Common myeloid progenitor, CD34-positive (primary cell): ENCODE data around the gene STAT6. TPM values are rescaled to one million over a fixed set of nuclear protein-coding genes. Genes with fewer than 3 reads are reported as not detected.
A peak's percentile ranks its signal among the peaks of the same experiment; 100 is the strongest.

Experiments
- CTCF ChIA-PET: fragments of 350-600 bp; sonication (Branson Sonifier 250); formaldehyde crosslinking; loops from one replicate; lab custom pipeline; 2021; ENCODE audit warnings: antibody characterized with exemption; lab: Charles Lee
- POLR2A ChIA-PET: fragments of 350-600 bp; sonication (Branson Sonifier 250); formaldehyde crosslinking; loops from one replicate; lab custom pipeline; 2021; ENCODE audit warnings: antibody characterized with exemption; lab: Charles Lee
- DNase-seq, 3 donors: peaks; one replicate each; pipeline versions ENCODE4 v3.0.0 to v3.0.0-alpha.2; 2013
- H3K27ac ChIP-seq, 2 experiments: 1 replicate in 1 of 2; 2 replicates in 1 of 2; pipeline ENCODE4 v1.7.0; 2013; ENCODE audit warnings: inconsistent platforms in 2 of 2, low read length in 2 of 2, mild to moderate bottlenecking in 2 of 2, low read depth in 1 of 2, moderate library complexity in 1 of 2; ENCODE audit not compliant: severe bottlenecking in 2 of 2, insufficient read depth in 1 of 2, poor library complexity in 1 of 2
- H3K27me3 ChIP-seq, 5 experiments: replicated peaks in 2 of 5; 1 replicate in 3 of 5; 2 replicates in 2 of 5; pipeline versions ENCODE4 v1.6.1 to v1.7.0; 2013; ENCODE audit warnings: low read length in 4 of 5, mild to moderate bottlenecking in 2 of 5, moderate library complexity in 2 of 5, inconsistent platforms in 1 of 5; ENCODE audit not compliant: insufficient read depth in 5 of 5, control insufficient read depth in 4 of 5
- H3K36me3 ChIP-seq, 4 experiments: 1 replicate in 2 of 4; 2 replicates in 2 of 4; pipeline versions ENCODE4 v1.6.1 to v1.7.0; 2013; ENCODE audit warnings: low read length in 3 of 4, control low read depth in 1 of 4, mild to moderate bottlenecking in 1 of 4; ENCODE audit not compliant: control insufficient read depth in 4 of 4, insufficient read depth in 4 of 4
- H3K4me1 ChIP-seq, 4 experiments: 1 replicate in 3 of 4; 2 replicates in 1 of 4; pipeline versions ENCODE4 v1.6.1 to v1.7.1; 2013; ENCODE audit warnings: low read length in 3 of 4, mild to moderate bottlenecking in 3 of 4, control low read depth in 1 of 4, inconsistent platforms in 1 of 4, moderate library complexity in 1 of 4; ENCODE audit not compliant: control insufficient read depth in 4 of 4, insufficient read depth in 4 of 4; ENCODE audit errors: control extremely low read depth in 1 of 4
- H3K4me3 ChIP-seq, 7 experiments: 1 replicate in 4 of 7; 2 replicates in 3 of 7; pipeline versions ENCODE4 v1.5.1 to v1.7.0; 2013; ENCODE audit warnings: mild to moderate bottlenecking in 7 of 7, low read length in 6 of 7, moderate library complexity in 6 of 7, inconsistent platforms in 2 of 7, low read depth in 2 of 7, control low read depth in 1 of 7; ENCODE audit not compliant: insufficient read depth in 4 of 7, control insufficient read depth in 1 of 7; ENCODE audit errors: extremely low read depth in 1 of 7
- H3K9me3 ChIP-seq, 5 experiments: 1 replicate in 4 of 5; 2 replicates in 1 of 5; pipeline versions ENCODE4 v1.6.1 to v1.7.1; 2013; ENCODE audit warnings: low read length in 4 of 5, mild to moderate bottlenecking in 2 of 5, inconsistent platforms in 1 of 5, low read depth in 1 of 5, moderate library complexity in 1 of 5; ENCODE audit not compliant: control insufficient read depth in 4 of 5, insufficient read depth in 2 of 5; ENCODE audit errors: control extremely low read depth in 1 of 5
- WGBS: methylation state at CpG from one replicate; pipeline ENCODE4 v1.1.5; 2013; ENCODE audit not compliant: insufficient coverage; 5-methylcytosine and 5-hydroxymethylcytosine counted together
- polyA plus RNA-seq: library from polyadenylated mRNA; unstranded; fragments of 120-200 nt; gene quantifications from one replicate; pipeline ENCODE4 v1.2.1, GENCODE V29; 2013

STAT6 gene, protein sequence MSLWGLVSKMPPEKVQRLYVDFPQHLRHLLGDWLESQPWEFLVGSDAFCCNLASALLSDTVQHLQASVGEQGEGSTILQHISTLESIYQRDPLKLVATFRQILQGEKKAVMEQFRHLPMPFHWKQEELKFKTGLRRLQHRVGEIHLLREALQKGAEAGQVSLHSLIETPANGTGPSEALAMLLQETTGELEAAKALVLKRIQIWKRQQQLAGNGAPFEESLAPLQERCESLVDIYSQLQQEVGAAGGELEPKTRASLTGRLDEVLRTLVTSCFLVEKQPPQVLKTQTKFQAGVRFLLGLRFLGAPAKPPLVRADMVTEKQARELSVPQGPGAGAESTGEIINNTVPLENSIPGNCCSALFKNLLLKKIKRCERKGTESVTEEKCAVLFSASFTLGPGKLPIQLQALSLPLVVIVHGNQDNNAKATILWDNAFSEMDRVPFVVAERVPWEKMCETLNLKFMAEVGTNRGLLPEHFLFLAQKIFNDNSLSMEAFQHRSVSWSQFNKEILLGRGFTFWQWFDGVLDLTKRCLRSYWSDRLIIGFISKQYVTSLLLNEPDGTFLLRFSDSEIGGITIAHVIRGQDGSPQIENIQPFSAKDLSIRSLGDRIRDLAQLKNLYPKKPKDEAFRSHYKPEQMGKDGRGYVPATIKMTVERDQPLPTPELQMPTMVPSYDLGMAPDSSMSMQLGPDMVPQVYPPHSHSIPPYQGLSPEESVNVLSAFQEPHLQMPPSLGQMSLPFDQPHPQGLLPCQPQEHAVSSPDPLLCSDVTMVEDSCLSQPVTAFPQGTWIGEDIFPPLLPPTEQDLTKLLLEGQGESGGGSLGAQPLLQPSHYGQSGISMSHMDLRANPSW
- 112 TPM for polyA plus RNA-seq

DNA sequence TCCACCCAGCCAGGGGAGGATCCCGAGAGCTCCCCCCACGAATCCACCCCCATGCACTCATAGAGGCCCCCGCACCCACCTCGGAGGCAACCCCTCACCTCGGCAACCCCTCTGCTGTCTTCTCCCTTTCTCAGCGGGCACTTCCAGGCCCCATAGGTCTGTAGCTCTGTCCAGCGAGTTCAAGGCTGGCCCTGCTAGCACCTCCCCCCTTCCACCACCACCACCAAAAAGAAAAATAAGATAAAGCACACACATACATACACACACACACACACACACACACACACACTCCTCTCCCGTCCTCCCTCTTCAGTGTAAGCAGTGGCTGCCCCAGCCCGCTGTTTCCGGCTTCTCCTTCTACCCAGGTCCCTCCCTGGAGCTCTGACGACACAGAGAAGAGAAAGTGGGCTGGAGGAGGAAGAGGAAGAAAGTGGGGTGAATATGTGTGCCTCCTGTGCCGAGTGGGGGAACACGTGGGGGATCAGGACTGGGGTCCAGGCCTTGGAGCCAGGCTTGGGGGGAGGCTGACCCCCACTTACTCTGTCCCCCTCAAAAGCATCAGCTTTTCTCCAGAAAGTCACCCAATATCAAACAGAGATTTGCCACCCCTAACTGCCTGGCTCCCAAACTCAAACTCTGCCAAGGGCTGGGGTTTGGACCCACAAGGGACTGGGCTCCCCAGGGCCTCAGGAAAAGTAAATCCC, at the start of gene STAT6:
Gene STAT6 (minus strand): TSS at position 332 of the 704 bp plus-strand sequence. CDS start 3,084 bp downstream, outside the sequence.
- H3K9me3 ChIP-seq: no peaks in the 10 kb centered on the region
- H3K27ac ChIP-seq: peak within 1 kb of the TSS; percentile 85 to 95
- no peaks in the 10 kb centered on the region for H3K27me3 ChIP-seq
- H3K4me1 ChIP-seq: peaks cover 6 to 37% (median 30%) of the 10 kb centered on the region in 4 experiments
- 0% methylated on average over 5 of the region's 13 CpGs for WGBS
- POLR2A ChIA-PET: interaction anchor here (0.6 to 3.5 kb wide), 15 partner anchors 9 to 372 kb away, joined by 3 to 42 read pairs (median 4); partner anchors contain the start of genes NAB2 and NEMP1
- CTCF ChIA-PET: interaction anchor here (0.8 to 27.7 kb wide), 24 partner anchors 11 to 367 kb away, joined by 3 to 835 read pairs (median 6); partner anchors contain the start of genes LRP1 and NEMP1
- H3K36me3 ChIP-seq: peaks cover 8 to 25% (median 21%) of the 10 kb centered on the region in 4 experiments
- DNase-seq: peak; percentile 92 to 96 (median 94)
- H3K4me3 ChIP-seq: peak within 1 kb of the TSS; percentile 72 to 98 (median 90)

DNA sequence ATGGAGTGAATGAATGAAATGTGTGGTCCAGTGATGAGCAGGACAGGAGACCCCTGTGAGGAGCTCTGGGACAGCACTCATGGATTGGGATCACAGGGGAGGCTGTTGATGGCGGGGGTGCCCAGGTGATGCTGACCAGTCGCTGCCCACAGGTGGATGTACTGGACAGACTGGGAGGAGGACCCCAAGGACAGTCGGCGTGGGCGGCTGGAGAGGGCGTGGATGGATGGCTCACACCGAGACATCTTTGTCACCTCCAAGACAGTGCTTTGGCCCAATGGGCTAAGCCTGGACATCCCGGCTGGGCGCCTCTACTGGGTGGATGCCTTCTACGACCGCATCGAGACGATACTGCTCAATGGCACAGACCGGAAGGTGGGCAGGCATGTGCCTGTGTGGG, 49.6 kb upstream of the STAT6 start:
- Histone ChIP-seq H3K4me1 (peaks cover 0 to 45% (median 21%) of the 10 kb centered on the region in 4 experiments), H3K36me3 (no peaks in the 10 kb centered on the region), H3K27ac (no peak overlapping the region), H3K4me3 (no peak overlapping the region), H3K27me3 (no peaks in the 10 kb centered on the region), H3K9me3 (no peaks in the 10 kb centered on the region)
- 97% methylated on average over 10 of the region's 14 CpGs for WGBS
- no peak for DNase-seq
- ChIA-PET POLR2A (no interaction called here), CTCF (interaction anchor here (1.6 to 3.1 kb wide), 3 partner anchors 12 to 15 kb away, joined by 5 to 12 read pairs (median 11); partner anchors contain the start of gene LRP1-AS)

DNA sequence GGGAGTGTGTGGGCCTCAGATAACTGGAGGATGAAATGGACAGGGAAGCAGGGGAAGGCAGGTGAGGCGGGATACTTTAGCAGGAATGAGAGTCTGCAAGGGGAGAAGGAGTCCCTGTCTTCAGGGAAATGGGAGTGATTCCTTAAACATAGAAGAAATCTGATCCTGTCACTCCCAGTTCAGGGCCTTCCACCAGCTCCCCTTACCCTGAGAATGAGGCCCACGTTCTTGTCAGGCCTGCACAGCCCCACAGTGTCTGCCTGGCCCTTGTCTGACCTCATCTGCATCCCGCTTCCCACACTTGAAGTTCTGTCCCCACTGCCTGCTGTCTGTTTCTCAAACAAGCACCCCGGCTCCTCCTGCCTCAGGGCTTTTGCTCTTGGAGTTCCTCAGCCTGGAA, 48.9 kb upstream of the STAT6 start:
- ChIA-PET POLR2A (interaction anchor here (0.7 kb wide), 1 partner anchor 14 kb away, joined by 3 read pairs; no protein-coding TSS in a partner anchor), CTCF (interaction anchor here (1.0 to 4.7 kb wide), 4 partner anchors 10 to 35 kb away, joined by 3 to 30 read pairs (median 8); partner anchors contain the start of gene LRP1-AS)
- no peak for DNase-seq
- H3K27ac ChIP-seq: no peak overlapping the region
- peaks cover 0 to 47% (median 21%) of the 10 kb centered on the region in 4 experiments for H3K4me1 ChIP-seq
- no peaks in the 10 kb centered on the region for H3K36me3 ChIP-seq
- 100% methylated on average over 4 of the region's 4 CpGs for WGBS
- no peaks in the 10 kb centered on the region for H3K27me3 ChIP-seq
- H3K4me3 ChIP-seq: no peak overlapping the region
- no peaks in the 10 kb centered on the region for H3K9me3 ChIP-seq

DNA sequence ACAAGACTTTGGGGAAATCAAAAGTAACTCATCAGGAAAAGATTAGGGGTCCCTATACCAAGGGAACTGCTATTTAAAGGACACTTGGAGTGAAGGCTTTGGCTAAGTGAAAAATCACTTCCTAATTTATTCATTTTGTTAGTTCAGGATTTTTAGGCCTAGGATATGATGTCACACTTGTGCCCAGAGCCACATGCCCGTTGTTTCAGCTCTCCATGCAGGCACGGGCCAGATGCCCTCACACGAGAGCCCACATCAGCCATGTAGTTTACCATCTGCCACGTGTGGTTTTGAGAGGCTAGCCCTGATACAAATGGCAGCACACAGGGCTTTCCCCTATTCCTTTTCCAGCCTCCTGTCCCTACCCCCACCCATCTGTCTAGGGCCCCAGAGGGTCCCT, 48.1 kb upstream of the STAT6 start:
- peaks cover 2 to 54% (median 21%) of the 10 kb centered on the region in 4 experiments for H3K4me1 ChIP-seq
- no peak for DNase-seq

DNA sequence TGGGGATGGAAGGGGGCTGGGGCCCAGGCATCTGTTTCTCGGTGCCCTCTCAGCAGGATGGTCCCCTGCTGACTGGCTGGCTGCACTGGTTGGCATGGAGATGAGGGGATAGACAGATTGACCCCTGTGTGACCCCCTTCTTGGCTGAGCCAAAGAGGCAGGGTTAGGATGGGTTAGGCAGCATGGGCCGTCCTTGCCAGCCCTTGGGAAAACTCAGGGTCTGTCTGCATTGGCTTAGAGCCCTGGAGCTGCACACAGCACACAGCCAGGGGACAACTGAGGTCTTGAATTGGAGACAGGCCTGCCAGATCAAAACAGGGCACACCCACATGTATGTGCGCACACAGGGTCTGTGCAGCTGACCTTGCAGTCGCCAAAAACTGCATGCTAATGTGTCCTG, 47.5 kb upstream of the STAT6 start:
- Histone ChIP-seq H3K4me3 (no peak overlapping the region), H3K9me3 (no peaks in the 10 kb centered on the region), H3K36me3 (no peaks in the 10 kb centered on the region), H3K27me3 (no peaks in the 10 kb centered on the region), H3K27ac (no peak overlapping the region), H3K4me1 (peaks cover 2 to 59% (median 21%) of the 10 kb centered on the region in 4 experiments)
- 100% methylated on average over 2 of the region's 4 CpGs for WGBS
- ChIA-PET CTCF (interaction anchor here (1.0 to 4.7 kb wide), 10 partner anchors 12 to 462 kb away, joined by 3 to 30 read pairs (median 8); partner anchors contain the start of gene LRP1), POLR2A (no interaction called here)
- DNase-seq: no peak

More for the DNA sequence above, 48.1 kb upstream of the STAT6 start:
- Histone ChIP-seq H3K27ac (no peak overlapping the region), H3K4me3 (no peak overlapping the region), H3K36me3 (no peaks in the 10 kb centered on the region), H3K27me3 (no peaks in the 10 kb centered on the region), H3K9me3 (no peaks in the 10 kb centered on the region)
- ChIA-PET POLR2A (interaction anchor here (0.7 kb wide), 1 partner anchor 14 kb away, joined by 3 read pairs; no protein-coding TSS in a partner anchor), CTCF (interaction anchor here (0.6 to 4.7 kb wide), 8 partner anchors 12 to 461 kb away, joined by 3 to 30 read pairs (median 8); partner anchors contain the start of gene LRP1-AS)
- WGBS: 88% methylated on average over 4 of the region's 4 CpGs

DNA sequence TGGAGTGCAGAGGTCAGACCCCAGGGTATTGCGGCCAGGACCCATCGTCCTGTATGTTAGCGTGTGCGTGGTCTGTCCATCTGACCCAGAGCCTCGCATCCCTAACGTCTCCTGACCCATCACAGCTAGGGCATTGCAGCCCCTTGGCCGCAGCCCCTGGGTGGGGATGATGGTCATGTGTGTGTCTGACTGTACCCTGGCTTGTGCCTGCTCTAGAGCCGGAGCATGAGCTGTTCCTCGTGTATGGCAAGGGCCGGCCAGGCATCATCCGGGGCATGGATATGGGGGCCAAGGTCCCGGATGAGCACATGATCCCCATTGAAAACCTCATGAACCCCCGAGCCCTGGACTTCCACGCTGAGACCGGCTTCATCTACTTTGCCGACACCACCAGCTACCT, 47.0 kb upstream of the STAT6 start:
- no peak overlapping the region for H3K27ac ChIP-seq
- DNase-seq: no peak
- no peaks in the 10 kb centered on the region for H3K9me3 ChIP-seq
- H3K27me3 ChIP-seq: no peaks in the 10 kb centered on the region
- ChIA-PET CTCF (interaction anchor here (1.0 to 4.7 kb wide), 12 partner anchors 11 to 89 kb away, joined by 3 to 30 read pairs (median 5); partner anchors contain the start of gene LRP1), POLR2A (no interaction called here)
- H3K36me3 ChIP-seq: no peaks in the 10 kb centered on the region
- H3K4me3 ChIP-seq: no peak overlapping the region
- 97% methylated on average over 11 of the region's 16 CpGs for WGBS
- H3K4me1 ChIP-seq: peaks cover 2 to 61% (median 21%) of the 10 kb centered on the region in 4 experiments
